Epithelial cell of esophagus (primary cell): ENCODE data around the gene SMPD2.

ENCODE experiments used
- DNase-seq: peaks from one replicate; pipeline ENCODE4 v3.0.0; 2010; ENCODE audit warnings: low read depth
- H3K4me3 ChIP-seq: 2 replicates; pipeline ENCODE4 v1.5.1; 2011; ENCODE audit warnings: mild to moderate bottlenecking, low read length, control low read depth
- CTCF ChIP-seq: IDR thresholded peaks from 2 replicates; pipeline ENCODE4 v1.5.1; 2011; ENCODE audit warnings: low read depth, mild to moderate bottlenecking, low read length, control low read depth, inconsistent platforms; ENCODE audit not compliant: insufficient read depth; ENCODE audit errors: missing control alignments

SMPD2 gene

GRCh38 chr6:109449795-109450673 lies 9.5 kb downstream of the SMPD2 start:
- H3K4me3 ChIP-seq: no peak overlapping the region
- no peak for TF ChIP-seq CTCF
- DNase-seq: no peak

- no peak overlapping the region for H3K4me3 ChIP-seq
- no peak for TF ChIP-seq CTCF
- no peak for DNase-seq
Observed at GRCh38 chr6:109450801-109451200, 10.3 kb downstream of the SMPD2 start.

DNA sequence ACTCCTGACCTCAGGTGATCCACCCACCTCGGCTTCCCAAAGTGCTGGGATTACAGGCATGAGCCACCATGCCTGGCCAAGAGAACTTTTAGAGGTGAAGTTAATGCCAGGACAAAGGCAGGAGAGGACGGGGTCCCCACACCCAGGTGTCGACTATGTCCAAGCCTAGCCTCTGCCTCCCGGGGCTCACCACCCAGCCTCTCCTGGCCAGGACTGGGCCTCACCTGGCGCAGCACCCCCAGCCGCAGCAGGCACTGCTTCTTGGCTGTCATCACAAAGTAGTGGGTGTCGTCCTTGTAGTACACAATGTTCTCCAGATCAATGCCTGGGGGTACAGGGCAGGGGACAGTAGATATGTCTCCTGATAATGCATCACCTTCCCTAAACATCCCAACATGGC lies 10.9 kb downstream of the SMPD2 start:
- DNase-seq: no peak
- no peak for TF ChIP-seq CTCF
- no peak overlapping the region for H3K4me3 ChIP-seq

DNA sequence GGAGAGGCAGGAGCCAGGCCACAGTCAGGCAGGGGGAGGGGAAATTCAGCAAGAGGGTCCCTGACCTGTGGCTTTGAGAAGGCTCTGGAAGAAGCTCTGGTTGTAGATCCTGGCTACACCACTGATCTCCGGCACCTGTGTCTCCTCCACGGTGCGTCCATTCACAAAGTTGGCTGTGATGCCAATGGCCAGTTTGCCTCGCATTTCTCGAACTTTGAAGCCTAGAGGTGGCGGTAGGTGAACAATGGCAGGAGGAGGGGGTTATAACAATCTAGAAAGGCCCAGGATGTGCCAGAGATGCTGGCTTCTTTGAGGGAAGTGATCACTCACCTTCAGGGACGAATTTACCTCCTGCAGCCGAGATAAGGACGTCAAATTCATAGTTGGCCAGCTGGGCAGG lies 11.7 kb downstream of the SMPD2 start:
- no peak overlapping the region for H3K4me3 ChIP-seq
- DNase-seq: no peak
- no peak for TF ChIP-seq CTCF

DNA sequence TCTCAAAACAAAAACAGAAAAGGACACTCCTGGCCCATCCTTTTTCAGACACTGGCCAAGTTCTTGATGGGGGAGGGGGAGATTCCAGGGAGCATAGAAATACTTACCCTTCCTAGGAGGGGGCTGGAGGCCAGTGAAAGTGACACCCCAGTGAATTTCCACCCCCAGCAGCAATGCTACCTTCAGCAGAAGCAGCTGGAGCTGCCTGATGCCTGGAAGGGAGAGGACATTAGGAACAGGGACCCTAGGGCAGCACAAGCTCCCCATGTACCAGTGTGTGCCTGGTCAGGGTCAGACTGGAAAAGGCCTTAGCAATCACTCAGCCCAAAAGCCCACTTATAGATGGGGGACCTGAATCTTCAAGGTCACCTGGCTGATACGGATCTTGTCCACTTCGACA lies 12.6 kb downstream of the SMPD2 start:
- DNase-seq: no peak
- TF ChIP-seq CTCF: no peak
- H3K4me3 ChIP-seq: no peak overlapping the region

GRCh38 chr6:109453594-109454495 lies 13.3 kb downstream of the SMPD2 start:
- TF ChIP-seq CTCF: no peak
- DNase-seq: no peak
- no peak overlapping the region for H3K4me3 ChIP-seq
